Astrocyte (in vitro differentiated cells and primary cell): ENCODE data around the gene ZFTA.

Experiments used
- EZH2 ChIP-seq: IDR thresholded peaks from 2 replicates; pipeline ENCODE4 v1.6.1; 2012; ENCODE audit warnings: mild to moderate bottlenecking, low read length, inconsistent platforms; ENCODE audit not compliant: insufficient read depth
- TF ChIP-seq, protein P1 (sequence below): IDR thresholded peaks from 2 replicates; pipeline ENCODE4 v1.5.1; 2011; ENCODE audit warnings: low read depth, mild to moderate bottlenecking, inconsistent platforms, low read length, moderate library complexity; ENCODE audit not compliant: insufficient read depth

DNA sequence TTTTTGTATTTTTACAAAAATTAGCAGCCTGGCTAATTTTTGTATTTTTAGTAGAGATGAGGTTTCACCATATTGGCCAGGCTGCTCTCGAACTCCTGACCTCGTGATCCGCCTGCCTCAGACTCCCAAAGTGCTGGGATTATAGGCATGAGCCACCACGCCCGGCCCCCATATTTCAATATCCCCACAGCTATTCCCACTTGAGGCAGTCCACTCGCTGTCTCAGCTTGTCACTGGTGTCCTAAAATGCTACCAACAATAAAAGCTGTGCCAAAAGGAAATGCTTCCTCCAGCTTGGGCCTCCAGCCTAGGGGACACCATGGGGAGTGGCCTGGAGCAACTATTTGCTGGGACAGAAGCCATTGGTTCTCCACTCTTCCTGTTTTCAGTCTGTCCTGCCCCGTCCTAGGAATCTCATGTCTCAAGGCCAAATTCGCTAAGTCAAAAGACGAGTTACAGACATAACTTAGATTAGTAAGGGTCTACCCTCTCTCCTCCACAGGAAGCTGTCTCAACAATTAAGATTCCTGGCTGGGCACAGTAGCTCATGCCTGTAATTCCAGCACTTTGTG, 37.4 kb upstream of the ZFTA start:
- TF ChIP-seq, protein P1, sequence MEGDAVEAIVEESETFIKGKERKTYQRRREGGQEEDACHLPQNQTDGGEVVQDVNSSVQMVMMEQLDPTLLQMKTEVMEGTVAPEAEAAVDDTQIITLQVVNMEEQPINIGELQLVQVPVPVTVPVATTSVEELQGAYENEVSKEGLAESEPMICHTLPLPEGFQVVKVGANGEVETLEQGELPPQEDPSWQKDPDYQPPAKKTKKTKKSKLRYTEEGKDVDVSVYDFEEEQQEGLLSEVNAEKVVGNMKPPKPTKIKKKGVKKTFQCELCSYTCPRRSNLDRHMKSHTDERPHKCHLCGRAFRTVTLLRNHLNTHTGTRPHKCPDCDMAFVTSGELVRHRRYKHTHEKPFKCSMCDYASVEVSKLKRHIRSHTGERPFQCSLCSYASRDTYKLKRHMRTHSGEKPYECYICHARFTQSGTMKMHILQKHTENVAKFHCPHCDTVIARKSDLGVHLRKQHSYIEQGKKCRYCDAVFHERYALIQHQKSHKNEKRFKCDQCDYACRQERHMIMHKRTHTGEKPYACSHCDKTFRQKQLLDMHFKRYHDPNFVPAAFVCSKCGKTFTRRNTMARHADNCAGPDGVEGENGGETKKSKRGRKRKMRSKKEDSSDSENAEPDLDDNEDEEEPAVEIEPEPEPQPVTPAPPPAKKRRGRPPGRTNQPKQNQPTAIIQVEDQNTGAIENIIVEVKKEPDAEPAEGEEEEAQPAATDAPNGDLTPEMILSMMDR: no peak
- TF ChIP-seq EZH2: no peak
